Measurements from ENCODE around the gene OAF.

Gene OAF

DNA sequence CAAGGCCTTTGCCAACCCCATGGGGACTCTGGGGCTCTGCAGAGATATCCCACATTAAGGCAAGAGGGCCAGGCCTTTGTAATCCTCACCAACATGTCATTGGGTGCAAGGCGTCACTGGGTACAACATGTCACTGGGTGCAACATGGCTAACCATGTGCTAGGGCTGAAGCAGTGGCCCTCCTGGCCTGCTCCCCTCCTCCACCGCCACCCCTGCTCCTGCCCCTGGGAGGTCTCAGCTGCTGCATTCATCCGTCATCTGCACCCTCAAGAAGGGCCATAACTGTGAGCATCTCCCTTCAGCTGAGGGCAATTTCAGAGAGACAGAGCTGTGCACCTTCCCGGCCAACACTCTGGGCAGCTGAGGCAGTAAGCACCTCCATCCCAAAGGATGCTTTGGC is 16.7 kb upstream of the OAF start:
- Histone ChIP-seq H3K9me3 (ENCODE audit: control insufficient read depth, insufficient read depth, low read length) (no peaks in the 10 kb centered on the region), H3K4me3 (ENCODE audit: low read length) (no peak overlapping the region), H3K27me3 (ENCODE audit: control insufficient read depth, insufficient read depth, low read length) (peaks cover 13% of the 10 kb centered on the region; the same call in 1 of the 2 replicates), H3K4me1 (ENCODE audit: control insufficient read depth, insufficient read depth, low read length) (peaks cover 2% of the 10 kb centered on the region; the same call in 1 of the 2 replicates), H3K36me3 (ENCODE audit: control insufficient read depth, insufficient read depth, low read length) (no peaks in the 10 kb centered on the region), H3K27ac (ENCODE audit: low read length) (no peak overlapping the region)
- no CpG with 5 or more reads among the region's 4 CpGs for WGBS (ENCODE audit: insufficient coverage, insufficient read length)
- no peak for DNase-seq (ENCODE audit: low read depth, low spot score)

DNA sequence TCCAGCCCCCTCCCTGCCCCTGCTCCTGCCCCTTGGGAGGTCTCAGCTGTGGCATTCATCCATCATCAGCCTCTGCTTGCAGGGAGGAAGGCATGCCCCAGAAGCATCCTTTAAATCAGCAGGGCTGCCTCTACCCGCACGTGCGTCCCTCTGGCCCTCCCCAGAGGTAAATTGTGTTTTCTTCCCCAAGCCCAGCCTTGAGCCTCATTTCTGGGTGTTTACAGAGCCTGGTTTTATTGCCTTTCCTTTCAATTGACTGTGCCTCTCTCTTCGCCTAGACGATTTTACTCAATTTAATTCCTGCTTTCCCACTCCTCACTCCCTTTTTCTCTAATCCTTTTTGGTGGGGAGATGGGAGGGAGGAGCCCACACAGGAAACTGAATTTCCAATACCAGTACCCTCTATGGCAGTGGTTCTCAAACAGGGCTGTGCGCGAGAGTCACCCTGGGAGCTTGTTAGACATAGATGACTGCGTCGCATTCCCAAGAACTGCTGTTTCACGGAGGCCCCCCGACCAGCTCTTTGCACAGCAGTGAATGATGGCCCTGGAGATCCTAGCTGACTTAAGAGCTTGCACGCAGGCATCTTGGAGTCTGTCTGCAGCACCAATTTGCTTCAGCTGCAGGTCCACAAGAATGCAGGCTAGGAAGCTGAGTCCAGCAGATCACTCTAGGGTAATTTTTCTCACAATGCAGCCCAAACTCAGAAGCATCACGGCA is 15.1 kb upstream of the OAF start:
- no peak overlapping the region for H3K4me3 ChIP-seq (ENCODE audit: low read length)
- no peaks in the 10 kb centered on the region for H3K36me3 ChIP-seq (ENCODE audit: control insufficient read depth, insufficient read depth, low read length)
- no CpG with 5 or more reads among the region's 13 CpGs for WGBS (ENCODE audit: insufficient coverage, insufficient read length)
- peaks cover 6% of the 10 kb centered on the region for H3K4me1 ChIP-seq (ENCODE audit: control insufficient read depth, insufficient read depth, low read length)
- H3K9me3 ChIP-seq (ENCODE audit: control insufficient read depth, insufficient read depth, low read length) = no peaks in the 10 kb centered on the region
- peaks cover 20% of the 10 kb centered on the region for H3K27me3 ChIP-seq (ENCODE audit: control insufficient read depth, insufficient read depth, low read length)
- no peak for DNase-seq (ENCODE audit: low read depth, low spot score)
- H3K27ac ChIP-seq (ENCODE audit: low read length) = no peak overlapping the region

DNA sequence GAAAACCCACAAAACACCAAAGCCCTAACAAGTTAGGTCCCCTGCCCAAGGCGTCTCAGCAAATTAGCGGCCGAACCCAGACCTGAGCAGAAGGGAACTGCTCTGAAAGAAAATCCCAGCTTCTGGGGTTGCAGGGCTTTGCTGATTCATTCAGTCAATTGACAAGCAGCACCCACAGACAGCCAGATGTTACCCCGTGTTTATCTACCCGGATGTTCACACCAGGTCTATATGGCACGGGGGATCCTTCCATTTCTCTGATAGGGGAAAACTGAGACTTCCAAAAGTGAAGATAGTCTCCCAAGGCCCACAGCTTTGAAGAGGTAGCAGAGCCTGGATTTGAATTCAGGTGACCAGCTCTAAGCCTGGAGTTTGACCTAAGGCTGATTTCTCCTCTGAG is 14.0 kb upstream of the OAF start:
- DNase-seq (ENCODE audit: low read depth, low spot score) = no peak
- Histone ChIP-seq H3K9me3 (ENCODE audit: control insufficient read depth, insufficient read depth, low read length) (no peaks in the 10 kb centered on the region), H3K27ac (ENCODE audit: low read length) (no peak overlapping the region), H3K27me3 (ENCODE audit: control insufficient read depth, insufficient read depth, low read length) (peaks cover 26% of the 10 kb centered on the region), H3K4me1 (ENCODE audit: control insufficient read depth, insufficient read depth, low read length) (peaks cover 6% of the 10 kb centered on the region), H3K4me3 (ENCODE audit: low read length) (no peak overlapping the region), H3K36me3 (ENCODE audit: control insufficient read depth, insufficient read depth, low read length) (no peaks in the 10 kb centered on the region)
- no CpG with 5 or more reads among the region's 6 CpGs for WGBS (ENCODE audit: insufficient coverage, insufficient read length)

GRCh38 chr11:120197251-120197891 is 13.5 kb upstream of the OAF start:
- no CpG with 5 or more reads among the region's 14 CpGs for WGBS (ENCODE audit: insufficient coverage, insufficient read length)
- no peak for DNase-seq (ENCODE audit: low read depth, low spot score)
- Histone ChIP-seq H3K4me1 (ENCODE audit: control insufficient read depth, insufficient read depth, low read length) (peaks cover 6% of the 10 kb centered on the region), H3K36me3 (ENCODE audit: control insufficient read depth, insufficient read depth, low read length) (no peaks in the 10 kb centered on the region), H3K27me3 (ENCODE audit: control insufficient read depth, insufficient read depth, low read length) (peaks cover 28% of the 10 kb centered on the region), H3K4me3 (ENCODE audit: low read length) (no peak overlapping the region), H3K9me3 (ENCODE audit: control insufficient read depth, insufficient read depth, low read length) (no peaks in the 10 kb centered on the region), H3K27ac (ENCODE audit: low read length) (no peak overlapping the region)

DNA sequence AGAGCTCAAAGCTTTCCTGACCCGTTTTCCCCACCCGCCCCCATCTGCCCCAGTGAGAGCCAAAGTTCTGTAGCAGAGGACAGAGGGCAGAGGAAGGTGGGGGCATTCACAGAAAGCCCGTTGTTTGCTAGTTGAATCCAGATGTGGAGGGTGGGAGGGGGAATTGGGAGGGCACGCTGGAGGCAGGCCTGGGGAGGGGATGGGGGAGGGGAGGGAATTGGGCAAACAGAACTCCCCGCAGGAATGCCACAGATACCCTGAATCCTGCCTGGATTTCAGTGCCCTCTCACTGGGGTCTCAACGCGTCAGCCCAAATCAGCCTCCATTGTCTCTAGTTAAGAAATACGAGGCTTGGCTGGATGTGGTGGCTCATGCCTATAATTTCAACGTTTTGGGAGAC is 12.9 kb upstream of the OAF start:
- DNase-seq (ENCODE audit: low read depth, low spot score) = no peak
- WGBS (ENCODE audit: insufficient coverage, insufficient read length) = no CpG with 5 or more reads among the region's 9 CpGs
- H3K4me1 ChIP-seq (ENCODE audit: control insufficient read depth, insufficient read depth, low read length) = peaks cover 6% of the 10 kb centered on the region
- no peak overlapping the region for H3K27ac ChIP-seq (ENCODE audit: low read length)
- H3K27me3 ChIP-seq (ENCODE audit: control insufficient read depth, insufficient read depth, low read length) = peaks cover 28% of the 10 kb centered on the region
- no peaks in the 10 kb centered on the region for H3K36me3 ChIP-seq (ENCODE audit: control insufficient read depth, insufficient read depth, low read length)
- H3K9me3 ChIP-seq (ENCODE audit: control insufficient read depth, insufficient read depth, low read length) = no peaks in the 10 kb centered on the region
- H3K4me3 ChIP-seq (ENCODE audit: low read length) = no peak overlapping the region

DNA sequence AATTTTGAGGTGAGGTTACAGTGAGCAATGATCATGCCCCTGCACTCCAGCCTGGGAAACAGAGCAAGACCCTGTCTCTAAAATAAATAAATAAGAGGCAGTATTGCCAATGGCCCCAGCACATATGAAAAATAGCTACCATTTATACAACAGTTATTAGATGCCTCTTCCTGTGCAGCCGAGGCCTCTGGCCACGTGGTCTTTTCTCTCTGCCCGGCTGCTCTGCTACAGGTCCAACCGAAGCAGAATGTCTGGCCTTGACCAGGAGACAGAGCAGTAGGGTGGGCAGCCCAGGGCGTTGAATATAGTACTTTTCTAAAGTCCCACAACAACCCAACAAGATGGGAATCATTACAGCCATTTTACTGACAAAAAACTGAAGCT is 12.4 kb upstream of the OAF start:
- WGBS (ENCODE audit: insufficient coverage, insufficient read length) = no CpG with 5 or more reads among the region's 5 CpGs
- DNase-seq (ENCODE audit: low read depth, low spot score) = no peak
- no peak overlapping the region for H3K4me3 ChIP-seq (ENCODE audit: low read length)
- peaks cover 6% of the 10 kb centered on the region for H3K4me1 ChIP-seq (ENCODE audit: control insufficient read depth, insufficient read depth, low read length)
- H3K36me3 ChIP-seq (ENCODE audit: control insufficient read depth, insufficient read depth, low read length) = no peaks in the 10 kb centered on the region
- no peak overlapping the region for H3K27ac ChIP-seq (ENCODE audit: low read length)
- H3K9me3 ChIP-seq (ENCODE audit: control insufficient read depth, insufficient read depth, low read length) = no peaks in the 10 kb centered on the region
- H3K27me3 ChIP-seq (ENCODE audit: control insufficient read depth, insufficient read depth, low read length) = peaks cover 28% of the 10 kb centered on the region

- no peak overlapping the region for H3K27ac ChIP-seq (ENCODE audit: low read length)
- no peak for DNase-seq (ENCODE audit: low read depth, low spot score)
- H3K4me1 ChIP-seq (ENCODE audit: control insufficient read depth, insufficient read depth, low read length) = peaks cover 6% of the 10 kb centered on the region
- no peaks in the 10 kb centered on the region for H3K36me3 ChIP-seq (ENCODE audit: control insufficient read depth, insufficient read depth, low read length)
- no peak overlapping the region for H3K4me3 ChIP-seq (ENCODE audit: low read length)
- H3K9me3 ChIP-seq (ENCODE audit: control insufficient read depth, insufficient read depth, low read length) = no peaks in the 10 kb centered on the region
- H3K27me3 ChIP-seq (ENCODE audit: control insufficient read depth, insufficient read depth, low read length) = peaks cover 28% of the 10 kb centered on the region
- no CpG with 5 or more reads among the region's 9 CpGs for WGBS (ENCODE audit: insufficient coverage, insufficient read length)
Observed at GRCh38 chr11:120198787-120199469, 11.9 kb upstream of the OAF start.

DNA sequence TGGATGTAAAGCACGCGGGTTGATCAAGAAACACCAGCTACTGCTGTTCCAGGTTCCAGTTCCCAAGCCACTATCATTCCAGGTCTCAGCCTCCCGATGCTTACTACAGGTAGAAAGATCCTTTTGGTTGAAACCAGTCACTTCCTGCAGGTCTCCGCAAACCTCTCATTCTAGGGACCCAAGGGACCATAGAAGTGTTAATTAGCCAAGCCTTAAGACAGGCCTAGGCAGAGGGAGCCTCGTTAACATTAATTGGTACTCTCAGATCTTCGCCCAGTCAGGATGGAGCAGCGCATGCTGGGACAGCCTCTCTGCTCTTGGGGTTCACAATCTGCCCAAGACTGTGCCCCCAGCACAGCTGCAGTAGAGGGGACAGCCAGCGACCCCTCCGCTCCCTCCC is 11.2 kb upstream of the OAF start:
- no peak overlapping the region for H3K4me3 ChIP-seq (ENCODE audit: low read length)
- H3K27me3 ChIP-seq (ENCODE audit: control insufficient read depth, insufficient read depth, low read length) = peaks cover 29% of the 10 kb centered on the region
- peaks cover 6% of the 10 kb centered on the region for H3K4me1 ChIP-seq (ENCODE audit: control insufficient read depth, insufficient read depth, low read length)
- no peaks in the 10 kb centered on the region for H3K9me3 ChIP-seq (ENCODE audit: control insufficient read depth, insufficient read depth, low read length)
- no peaks in the 10 kb centered on the region for H3K36me3 ChIP-seq (ENCODE audit: control insufficient read depth, insufficient read depth, low read length)
- WGBS (ENCODE audit: insufficient coverage, insufficient read length) = no CpG with 5 or more reads among the region's 9 CpGs
- no peak for DNase-seq (ENCODE audit: low read depth, low spot score)
- no peak overlapping the region for H3K27ac ChIP-seq (ENCODE audit: low read length)

GRCh38 chr11:120200677-120201076 is 10.2 kb upstream of the OAF start:
- Histone ChIP-seq H3K27me3 (ENCODE audit: control insufficient read depth, insufficient read depth, low read length) (peaks cover 31% of the 10 kb centered on the region), H3K27ac (ENCODE audit: low read length) (no peak overlapping the region), H3K36me3 (ENCODE audit: control insufficient read depth, insufficient read depth, low read length) (no peaks in the 10 kb centered on the region), H3K9me3 (ENCODE audit: control insufficient read depth, insufficient read depth, low read length) (no peaks in the 10 kb centered on the region), H3K4me3 (ENCODE audit: low read length) (no peak overlapping the region), H3K4me1 (ENCODE audit: control insufficient read depth, insufficient read depth, low read length) (peaks cover 6% of the 10 kb centered on the region)
- no peak for DNase-seq (ENCODE audit: low read depth, low spot score)
- no CpG with 5 or more reads among the region's 1 CpG for WGBS (ENCODE audit: insufficient coverage, insufficient read length)

DNA sequence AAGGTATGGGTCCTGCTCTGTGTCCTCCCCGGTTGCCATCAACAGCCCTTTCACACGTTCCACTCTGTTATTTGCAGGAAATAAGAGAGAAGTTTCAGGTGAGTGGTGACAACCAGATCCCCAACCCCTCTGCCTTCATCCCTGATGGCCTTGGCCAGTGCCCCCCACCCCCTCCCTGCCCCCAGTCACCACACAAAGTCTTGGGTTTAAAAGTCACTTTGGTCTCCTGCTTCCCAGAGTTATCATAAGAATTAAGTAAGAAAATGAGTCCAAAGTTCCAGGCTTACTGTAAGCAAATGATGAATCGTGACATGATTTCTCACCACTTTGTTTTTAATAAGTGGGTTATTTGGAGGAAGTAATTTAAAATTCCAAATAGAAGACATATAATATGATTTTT is 9.2 kb upstream of the OAF start:
- WGBS (ENCODE audit: insufficient coverage, insufficient read length) = no CpG with 5 or more reads among the region's 3 CpGs
- H3K27ac ChIP-seq (ENCODE audit: low read length) = no peak overlapping the region
- H3K36me3 ChIP-seq (ENCODE audit: control insufficient read depth, insufficient read depth, low read length) = no peaks in the 10 kb centered on the region
- H3K4me1 ChIP-seq (ENCODE audit: control insufficient read depth, insufficient read depth, low read length) = peaks cover 6% of the 10 kb centered on the region
- DNase-seq (ENCODE audit: low read depth, low spot score) = no peak
- H3K27me3 ChIP-seq (ENCODE audit: control insufficient read depth, insufficient read depth, low read length) = peaks cover 37% of the 10 kb centered on the region
- H3K9me3 ChIP-seq (ENCODE audit: control insufficient read depth, insufficient read depth, low read length) = no peaks in the 10 kb centered on the region
- no peak overlapping the region for H3K4me3 ChIP-seq (ENCODE audit: low read length)

Data from iPS DF 6.9 (cell line).